GM12878 (cell line): ENCODE results near the gene TAF10. TPM values are rescaled to one million over a fixed set of nuclear protein-coding genes. Genes with fewer than 3 reads are reported as not detected.

Experiments used
- ATAC-seq: fragments of 200-7000 bp; cut with Tn5 transposase; 3 replicates; pipeline ENCODE4 v1.9.1; 2020; ENCODE audit warnings: mild to moderate bottlenecking, moderate library complexity
- BruUV-seq: library from RNA; stranded (reverse); fragments of 400-500 nt; replicated peaks from 2 replicates; lab custom pipeline; 2021; lab: Mats Ljungman, UMichigan
- CTCF ChIA-PET: fragments of 300-600 bp; sonication (Branson Sonifier 250); formaldehyde crosslinking; extraction: SDS; loops from one replicate; lab custom pipeline; 2021; ENCODE audit warnings: inconsistent platforms; lab: Yijun Ruan, JAX
- POLR2A ChIA-PET: fragments of 350-600 bp; formaldehyde crosslinking; extraction: SDS; loops from one replicate; lab custom pipeline; 2021; ENCODE audit warnings: inconsistent platforms; lab: Charles Lee
- RAD21 ChIA-PET: fragments of 300-600 bp; sonication (Branson Sonifier 250); formaldehyde crosslinking; loops from one replicate; lab custom pipeline; 2023; ENCODE audit warnings: antibody characterized with exemption; ENCODE audit not compliant: unreplicated experiment; lab: Charles Lee
- SMC1A ChIA-PET: fragments of 300-600 bp; sonication (Branson Sonifier 250); formaldehyde crosslinking; loops from one replicate; lab custom pipeline; 2023; ENCODE audit not compliant: unreplicated experiment, uncharacterized antibody; lab: Charles Lee
- DNase-seq: peaks from one replicate; pipeline ENCODE4 v3.0.0-alpha.2; 2011; ENCODE audit warnings: low read depth, low spot score
- FAIRE-seq: peaks from 3 replicates; lab custom pipeline; 2011; peaks lifted over from hg19 to GRCh38; lab: Jason Lieb, UNC
- H2AFZ ChIP-seq: 2 replicates; pipeline ENCODE4 v1.6.0; 2011; ENCODE audit warnings: low read depth, low read length, control low read depth; ENCODE audit not compliant: control insufficient read depth
- H3K27ac ChIP-seq: 2 replicates; pipeline ENCODE4 v1.5.1; 2011; ENCODE audit warnings: control low read depth; ENCODE audit not compliant: control insufficient read depth, insufficient read depth
- H3K27me3 ChIP-seq, 2 experiments: replicated peaks in 1 of 2; 2 replicates each; pipeline versions ENCODE4 v1.6.0 to v1.6.1; 2011; ENCODE audit warnings: low read length in 1 of 2; ENCODE audit not compliant: control insufficient read depth in 2 of 2, insufficient read depth in 2 of 2
- H3K36me3 ChIP-seq, 2 experiments: 2 replicates each; pipeline ENCODE4 v1.5.1; 2011; ENCODE audit warnings: low read length in 1 of 2; ENCODE audit not compliant: control insufficient read depth in 2 of 2, insufficient read depth in 2 of 2
- H3K4me1 ChIP-seq: 2 replicates; pipeline ENCODE4 v1.6.1; 2011; ENCODE audit warnings: mild to moderate bottlenecking, low read length, moderate library complexity, mixed read lengths; ENCODE audit not compliant: control insufficient read depth, insufficient read depth
- H3K4me2 ChIP-seq: 2 replicates; pipeline ENCODE4 v1.6.0; 2011; ENCODE audit warnings: control low read depth; ENCODE audit not compliant: control insufficient read depth, insufficient read depth
- H3K4me3 ChIP-seq: fragments of 200-600 bp; sonication (generic); 2 replicates; pipeline ENCODE4 v1.5.1; 2016
- H3K79me2 ChIP-seq: 2 replicates; pipeline ENCODE4 v1.6.0; 2011; ENCODE audit warnings: low read length; ENCODE audit not compliant: control insufficient read depth, insufficient read depth
- H3K9ac ChIP-seq: 2 replicates; pipeline ENCODE4 v1.8.0; 2011; ENCODE audit warnings: low read length, control low read depth, mixed read lengths; ENCODE audit not compliant: control insufficient read depth, insufficient read depth
- H3K9me3 ChIP-seq: replicated peaks from 3 replicates; pipeline ENCODE4 v1.5.1; 2011; ENCODE audit warnings: mild to moderate bottlenecking, low read length; ENCODE audit not compliant: control insufficient read depth, insufficient read depth
- H4K20me1 ChIP-seq: 2 replicates; pipeline ENCODE4 v1.6.0; 2011; ENCODE audit not compliant: control insufficient read depth, insufficient read depth
- WGBS: methylation state at CpG from one replicate; pipeline ENCODE4 v1.1.6; 2016; ENCODE audit warnings: low lambda C conversion rate; ENCODE audit not compliant: insufficient replicate concordance, insufficient coverage; ENCODE audit errors: missing lambda C conversion rate; 5-methylcytosine and 5-hydroxymethylcytosine counted together
- in situ Hi-C: fragments of 300-500 bp; cut with MboI; formaldehyde crosslinking; loops from 9 replicates; pipeline ENCODE4 v1.14.3; 2018; ENCODE audit warnings: mixed read lengths
- intact Hi-C: fragments of 100-400 bp; cut with micrococcal nuclease; formaldehyde crosslinking; loops from one replicate; pipeline ENCODE4 v1.14.2; 2022; ENCODE audit not compliant: unreplicated experiment
- polyA plus RNA-seq, 11 experiments: library from polyadenylated mRNA; depleted of rRNA in 4 of 11; unstranded in 6 of 11; stranded (reverse) in 5 of 11; fragments of >200 nt; fragmentation: Nextera tagmentation in 4 of 11; fragmentation: Illumina TruSeq in 1 of 11; extraction: Ambion mirVana in 4 of 11; extraction: Trizol in 1 of 11; gene quantifications; 1 replicate in 1 of 11; 2 replicates in 10 of 11; pipeline versions ENCODE4 v1.2.1 to v1.2.3, GENCODE V29; 2011 to 2016; ENCODE audit warnings: inconsistent platforms in 2 of 11, missing spikeins in 2 of 11, low read depth in 1 of 11
- total RNA-seq, 4 experiments: library from RNA; depleted of rRNA in 3 of 4; stranded (reverse); fragments of >200 nt in 3 of 4; fragmentation: Illumina TruSeq in 1 of 4; extraction: Trizol in 1 of 4; gene quantifications; 2 replicates each; pipeline versions ENCODE4 v1.2.1 to v1.2.3, GENCODE V29; 2013 to 2021
- TF ChIP-seq, protein P1 (sequence below): fragments of 150-350 bp; IDR thresholded peaks from 2 replicates; pipeline ENCODE4 v1.6.1; 2014; ENCODE audit warnings: mild to moderate bottlenecking, low read depth, low read length

Gene TAF10
- total and polyA plus RNA-seq, 10 of the 15 experiments (the other 5 are each of a cell fraction or from before 2014, with no cell fraction given), result 26.7 to 251 (median 149) TPM

DNA sequence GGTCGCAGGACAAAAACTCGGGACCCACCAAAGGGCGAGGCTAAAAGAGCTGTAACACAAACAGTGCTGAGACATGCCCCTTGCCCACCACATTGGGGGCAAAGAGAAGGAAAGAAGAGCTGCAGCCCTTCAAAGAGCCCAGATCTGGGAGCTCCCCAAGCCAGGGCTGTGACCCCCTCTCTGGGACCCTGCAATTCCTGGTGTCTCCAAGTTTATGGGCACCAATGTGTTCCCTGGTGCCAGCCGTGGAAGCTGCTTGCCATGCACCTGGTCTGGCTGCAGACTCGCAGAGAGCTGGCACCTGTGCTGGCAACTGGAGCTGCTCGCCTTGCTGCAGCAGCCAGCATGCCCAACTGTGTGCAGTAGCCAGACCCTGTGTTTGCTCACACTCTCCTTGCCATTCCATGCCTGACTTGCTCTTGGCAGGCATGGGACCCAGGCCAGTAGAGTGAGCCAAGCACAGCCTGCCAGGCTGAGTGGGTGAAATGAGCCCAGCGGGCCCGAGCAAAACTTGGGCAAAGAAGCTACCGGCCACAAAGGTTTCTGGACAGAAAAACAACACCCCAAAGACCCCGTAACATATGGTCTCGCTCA is 24.6 kb downstream of the TAF10 start:
- SMC1A ChIA-PET, result interaction anchor here (1.7 kb wide), 1 partner anchor 9 kb away, joined by 6 read pairs; no protein-coding TSS in a partner anchor
- TF ChIP-seq, protein P1, sequence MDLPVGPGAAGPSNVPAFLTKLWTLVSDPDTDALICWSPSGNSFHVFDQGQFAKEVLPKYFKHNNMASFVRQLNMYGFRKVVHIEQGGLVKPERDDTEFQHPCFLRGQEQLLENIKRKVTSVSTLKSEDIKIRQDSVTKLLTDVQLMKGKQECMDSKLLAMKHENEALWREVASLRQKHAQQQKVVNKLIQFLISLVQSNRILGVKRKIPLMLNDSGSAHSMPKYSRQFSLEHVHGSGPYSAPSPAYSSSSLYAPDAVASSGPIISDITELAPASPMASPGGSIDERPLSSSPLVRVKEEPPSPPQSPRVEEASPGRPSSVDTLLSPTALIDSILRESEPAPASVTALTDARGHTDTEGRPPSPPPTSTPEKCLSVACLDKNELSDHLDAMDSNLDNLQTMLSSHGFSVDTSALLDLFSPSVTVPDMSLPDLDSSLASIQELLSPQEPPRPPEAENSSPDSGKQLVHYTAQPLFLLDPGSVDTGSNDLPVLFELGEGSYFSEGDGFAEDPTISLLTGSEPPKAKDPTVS, result no peak
- TF ChIP-seq, all 136 proteins: peak for 0
- intact Hi-C loops, result no loop called here
- ChIA-PET POLR2A (no interaction called here), RAD21 (interaction anchor here (0.6 kb wide), 1 partner anchor 293 kb away, joined by 3 read pairs; no protein-coding TSS in a partner anchor), CTCF (interaction anchor here (1.0 kb wide), 1 partner anchor 15 kb away, joined by 3 read pairs; no protein-coding TSS in a partner anchor)
- Histone ChIP-seq H2AFZ (no peak overlapping the region), H4K20me1 (no peaks in the 10 kb centered on the region), H3K9me3 (no peaks in the 10 kb centered on the region), H3K4me1 (no peaks in the 10 kb centered on the region), H3K27ac (no peak overlapping the region), H3K4me3 (no peak overlapping the region), H3K36me3 (peaks cover 0 to under 1% of the 10 kb centered on the region in 2 experiments; a peak in 2 of 4 replicates), H3K9ac (no peak overlapping the region), H3K27me3 (no peaks in the 10 kb centered on the region), H3K4me2 (no peak overlapping the region), H3K79me2 (no peaks in the 10 kb centered on the region)
- no peak for FAIRE-seq
- in situ Hi-C loops, result no loop called here
- 95% methylated on average over 11 of the region's 11 CpGs for WGBS
- BruUV-seq, result no TSS peak
- no peak for DNase-seq
- no peak for ATAC-seq
